NCI-H69 (cell line): Measurements from ENCODE around the gene HFE.
"Not testable (repeated sequence)": the region's sequence is repeated elsewhere in the genome, so short reads cannot be mapped to it uniquely, and the experiment has no call there.

Experiments
- DNase-seq: peaks from one replicate; lab custom pipeline; 2025; lab: John Stamatoyannopoulos, UW

HFE gene

DNA sequence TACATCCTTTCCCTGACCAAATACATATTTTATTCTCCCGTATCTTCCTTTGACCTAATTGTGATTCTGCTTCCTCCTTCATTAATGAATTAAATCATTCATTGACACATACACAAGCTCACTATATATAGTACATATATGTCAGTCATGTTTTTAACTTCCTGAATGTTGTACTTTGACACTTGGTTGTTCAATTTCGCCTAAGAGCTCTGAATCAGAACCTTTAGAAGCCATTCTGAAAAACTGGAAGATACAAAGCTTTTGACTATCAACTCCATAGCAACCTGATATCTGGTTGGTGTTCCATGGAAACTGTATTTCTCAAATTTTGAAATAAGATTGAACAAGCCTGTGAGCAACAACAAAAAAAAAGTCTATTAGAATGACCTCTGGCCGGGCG is 27.3 kb upstream of the HFE start:
- no peak for DNase-seq

DNA sequence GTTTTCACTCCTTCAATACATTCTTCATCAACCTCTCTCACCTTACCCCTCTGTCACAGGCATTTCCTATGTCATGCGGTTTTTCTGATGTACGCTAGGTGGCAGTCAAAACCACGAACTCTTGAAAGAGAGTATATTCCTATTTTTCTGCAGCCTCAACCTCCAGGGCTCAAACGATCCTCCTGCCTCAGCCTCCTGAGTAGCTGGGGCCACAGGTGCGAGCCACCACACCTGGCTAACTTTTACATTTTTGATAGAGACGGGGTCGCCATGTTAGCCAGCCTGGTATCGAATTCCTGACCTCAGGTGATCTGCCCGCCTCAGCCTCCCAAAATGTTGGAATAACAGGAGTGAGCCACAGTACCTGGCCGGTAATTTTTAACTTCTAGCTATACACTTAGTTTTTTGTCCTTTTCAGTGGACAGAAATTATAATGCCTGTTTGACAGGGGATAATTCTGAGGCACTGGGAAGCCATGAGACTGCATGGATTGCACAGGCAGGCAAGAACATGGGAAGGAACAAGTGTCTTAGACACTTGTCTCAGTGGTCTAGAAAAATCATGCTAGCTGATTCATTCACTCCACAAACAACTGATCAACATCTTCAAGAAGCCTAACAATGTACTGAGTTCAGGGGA is 22.5 kb upstream of the HFE start:
- DNase-seq = peak; percentile 70

DNA sequence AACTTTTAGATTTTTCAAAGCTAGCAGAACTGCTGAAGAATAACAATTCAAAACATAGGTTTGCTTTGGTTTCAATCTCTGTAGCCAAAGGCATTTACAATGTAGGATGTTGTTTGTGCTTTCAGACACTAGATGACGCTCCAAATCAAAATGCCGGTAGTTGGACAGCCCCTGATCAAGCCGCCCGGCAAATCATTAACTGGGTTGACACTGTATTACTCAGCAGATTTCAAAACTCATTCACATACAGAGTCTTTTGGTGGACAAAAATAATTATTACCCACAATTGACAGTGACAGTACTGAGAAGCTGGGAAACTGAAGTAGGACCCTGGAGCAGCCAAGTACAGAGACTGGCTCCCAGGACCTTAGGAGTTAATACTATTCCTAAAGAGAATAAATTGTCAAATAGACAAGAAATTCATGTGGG is 21.3 kb upstream of the HFE start:
- peak; percentile 86 for DNase-seq

DNA sequence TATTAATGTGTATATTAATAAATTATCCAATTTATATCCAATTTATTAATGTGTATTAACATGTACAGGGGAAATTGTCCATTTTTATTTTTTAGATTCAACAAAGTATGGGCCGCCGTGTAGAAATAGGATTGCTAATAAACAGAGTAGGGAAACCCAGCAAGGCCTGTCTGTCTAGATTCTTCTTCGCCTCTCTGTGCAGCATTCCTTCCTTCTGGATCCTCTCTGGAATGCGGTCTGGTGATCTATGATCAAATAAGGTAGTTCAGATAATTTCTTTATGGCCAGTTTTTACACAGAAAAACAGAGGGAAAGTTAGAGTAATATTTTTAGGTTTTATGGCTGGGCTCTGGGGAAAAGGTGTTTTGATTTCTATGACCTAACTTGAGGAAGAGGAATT is 19.9 kb upstream of the HFE start:
- DNase-seq = no peak

DNA sequence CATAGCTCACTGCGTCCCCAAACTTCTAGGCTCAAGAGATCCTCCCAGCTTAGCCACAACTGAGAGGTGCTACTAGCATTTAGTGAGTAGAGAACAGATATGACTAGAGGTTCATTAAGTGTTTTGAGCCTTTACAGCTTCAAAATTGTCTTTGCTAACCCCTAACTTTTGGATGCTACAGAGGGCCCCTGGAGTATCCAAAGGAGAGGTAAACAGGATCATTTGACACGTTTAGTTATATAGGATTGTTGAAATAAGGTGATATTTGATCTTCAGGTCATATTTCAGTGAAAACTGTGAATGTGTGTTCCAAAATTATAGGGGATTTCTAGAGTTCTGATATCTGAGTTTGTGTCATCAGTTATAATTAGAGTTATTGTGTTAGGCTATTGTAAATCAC is 19.2 kb upstream of the HFE start:
- no peak for DNase-seq

DNA sequence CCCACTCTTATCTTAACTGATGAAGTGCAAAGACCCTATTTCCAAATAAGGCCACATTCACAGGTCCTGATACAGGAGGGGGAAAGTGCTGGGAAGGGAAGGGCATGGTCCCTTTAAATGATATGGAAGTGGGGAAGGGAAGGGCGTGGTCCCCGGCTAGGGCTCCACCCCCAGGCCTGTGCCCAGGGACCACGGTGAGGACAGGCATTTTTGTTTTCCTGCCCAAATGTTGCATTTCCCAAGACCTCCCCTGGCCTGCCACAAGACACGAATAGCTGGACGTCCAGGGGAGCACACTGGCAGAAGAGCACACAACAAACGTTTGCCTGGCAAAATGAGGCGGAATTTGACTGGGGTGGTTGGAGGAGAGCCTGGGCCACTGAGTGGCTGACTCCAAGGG is 16.1 kb upstream of the HFE start:
- DNase-seq = no peak

DNA sequence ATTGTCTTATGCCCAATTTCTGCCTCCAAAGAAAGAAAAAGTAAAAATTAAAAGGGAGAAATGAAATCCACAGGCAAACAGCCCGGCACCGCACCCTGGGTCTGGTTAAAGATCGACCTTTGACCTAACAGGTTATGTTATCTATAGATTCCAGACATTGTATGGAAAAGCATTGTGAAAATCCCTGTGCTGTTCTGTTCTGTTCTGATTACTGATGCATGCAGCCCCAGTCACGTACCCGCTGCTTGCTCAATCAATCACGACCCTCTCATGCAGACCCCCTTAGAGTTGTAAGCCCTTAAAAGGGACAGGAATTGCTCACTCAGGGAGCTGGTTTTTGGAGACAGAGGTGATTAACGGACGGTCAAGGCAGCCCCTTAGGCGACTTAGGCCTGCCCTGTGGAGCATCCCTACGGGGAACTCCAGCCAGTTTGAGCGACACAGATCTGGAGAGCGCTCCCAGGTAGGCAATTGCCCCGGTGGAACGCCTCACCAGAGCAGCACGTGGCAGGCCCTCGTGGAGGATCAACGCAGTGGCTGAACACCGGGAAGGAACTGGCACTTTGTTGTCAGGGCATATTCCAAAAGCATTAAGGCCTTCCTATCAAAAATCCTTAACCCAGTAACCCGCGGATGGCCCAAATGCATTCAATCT is 12.0 kb upstream of the HFE start:
- no peak for DNase-seq

DNA sequence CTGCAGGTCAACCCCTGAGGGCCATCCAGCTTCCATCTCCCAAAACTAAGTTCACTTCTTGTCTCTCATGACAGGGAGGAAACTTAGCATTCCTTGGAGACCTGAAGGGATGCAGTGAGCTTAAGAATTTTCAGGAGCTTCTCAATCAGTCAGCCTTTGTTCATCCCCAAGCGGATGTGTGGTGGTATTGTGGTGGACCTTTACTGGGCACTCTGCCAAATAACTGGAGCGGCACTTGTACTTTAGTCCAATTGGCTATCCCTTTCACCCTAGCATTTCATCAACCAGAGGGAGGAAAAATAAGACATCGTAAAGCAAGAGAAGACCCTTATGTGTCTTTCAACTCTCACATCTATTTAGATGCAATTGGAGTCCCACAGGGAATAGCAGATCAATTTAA is 9.2 kb upstream of the HFE start:
- not testable (repeated sequence) for DNase-seq

DNA sequence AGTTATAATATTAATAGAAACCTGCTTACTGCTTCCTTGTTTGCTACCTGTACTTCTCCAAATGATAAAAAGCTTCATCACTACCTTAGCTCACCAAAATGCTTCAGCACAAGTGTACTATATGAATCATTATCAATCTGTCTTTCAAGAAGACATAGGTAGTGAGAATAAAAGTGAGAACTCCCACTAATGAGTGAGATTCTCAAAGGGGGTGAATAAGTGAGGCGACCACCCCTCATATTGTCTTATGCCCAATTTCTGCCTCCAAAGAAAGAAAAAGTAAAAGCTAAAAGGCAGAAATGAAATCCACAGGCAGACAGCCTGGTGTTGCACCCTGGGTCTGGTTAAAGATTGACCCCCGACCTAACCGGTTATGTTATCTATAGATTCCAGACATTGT is 6.1 kb upstream of the HFE start:
- DNase-seq = not testable (repeated sequence)

DNA sequence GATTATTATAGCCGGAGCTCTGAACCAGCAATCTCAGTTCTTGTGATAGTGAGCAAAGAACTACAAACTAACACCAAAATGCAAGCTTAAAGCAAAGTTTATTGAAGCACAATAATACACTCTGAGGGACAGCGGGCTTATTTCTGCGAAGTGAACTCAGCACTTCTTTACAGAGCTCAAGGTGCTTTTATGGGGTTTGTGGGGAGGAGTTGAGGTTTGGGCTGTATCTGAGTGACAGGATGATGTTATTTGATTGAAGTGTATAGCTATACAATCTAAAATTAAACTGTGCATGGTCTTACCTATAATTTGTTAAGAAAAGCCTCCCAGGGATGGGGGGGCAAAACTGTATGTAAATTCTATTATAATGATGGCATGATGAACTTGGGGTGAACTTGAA is 1.0 kb upstream of the HFE start:
- DNase-seq = no peak

DNA sequence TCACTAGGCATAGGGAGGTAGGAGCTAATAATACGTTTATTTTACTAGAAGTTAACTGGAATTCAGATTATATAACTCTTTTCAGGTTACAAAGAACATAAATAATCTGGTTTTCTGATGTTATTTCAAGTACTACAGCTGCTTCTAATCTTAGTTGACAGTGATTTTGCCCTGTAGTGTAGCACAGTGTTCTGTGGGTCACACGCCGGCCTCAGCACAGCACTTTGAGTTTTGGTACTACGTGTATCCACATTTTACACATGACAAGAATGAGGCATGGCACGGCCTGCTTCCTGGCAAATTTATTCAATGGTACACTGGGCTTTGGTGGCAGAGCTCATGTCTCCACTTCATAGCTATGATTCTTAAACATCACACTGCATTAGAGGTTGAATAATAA is 1.1 kb downstream of the HFE start:
- no peak for DNase-seq

DNA sequence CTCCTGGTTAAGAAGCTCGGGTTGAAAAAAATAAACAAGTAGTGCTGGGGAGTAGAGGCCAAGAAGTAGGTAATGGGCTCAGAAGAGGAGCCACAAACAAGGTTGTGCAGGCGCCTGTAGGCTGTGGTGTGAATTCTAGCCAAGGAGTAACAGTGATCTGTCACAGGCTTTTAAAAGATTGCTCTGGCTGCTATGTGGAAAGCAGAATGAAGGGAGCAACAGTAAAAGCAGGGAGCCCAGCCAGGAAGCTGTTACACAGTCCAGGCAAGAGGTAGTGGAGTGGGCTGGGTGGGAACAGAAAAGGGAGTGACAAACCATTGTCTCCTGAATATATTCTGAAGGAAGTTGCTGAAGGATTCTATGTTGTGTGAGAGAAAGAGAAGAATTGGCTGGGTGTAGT is 2.0 kb downstream of the HFE start:
- DNase-seq = no peak

DNA sequence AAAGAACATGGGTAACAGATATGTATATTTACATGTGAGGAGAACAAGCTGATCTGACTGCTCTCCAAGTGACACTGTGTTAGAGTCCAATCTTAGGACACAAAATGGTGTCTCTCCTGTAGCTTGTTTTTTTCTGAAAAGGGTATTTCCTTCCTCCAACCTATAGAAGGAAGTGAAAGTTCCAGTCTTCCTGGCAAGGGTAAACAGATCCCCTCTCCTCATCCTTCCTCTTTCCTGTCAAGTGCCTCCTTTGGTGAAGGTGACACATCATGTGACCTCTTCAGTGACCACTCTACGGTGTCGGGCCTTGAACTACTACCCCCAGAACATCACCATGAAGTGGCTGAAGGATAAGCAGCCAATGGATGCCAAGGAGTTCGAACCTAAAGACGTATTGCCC is 5.2 kb downstream of the HFE start:
- DNase-seq = no peak

DNA sequence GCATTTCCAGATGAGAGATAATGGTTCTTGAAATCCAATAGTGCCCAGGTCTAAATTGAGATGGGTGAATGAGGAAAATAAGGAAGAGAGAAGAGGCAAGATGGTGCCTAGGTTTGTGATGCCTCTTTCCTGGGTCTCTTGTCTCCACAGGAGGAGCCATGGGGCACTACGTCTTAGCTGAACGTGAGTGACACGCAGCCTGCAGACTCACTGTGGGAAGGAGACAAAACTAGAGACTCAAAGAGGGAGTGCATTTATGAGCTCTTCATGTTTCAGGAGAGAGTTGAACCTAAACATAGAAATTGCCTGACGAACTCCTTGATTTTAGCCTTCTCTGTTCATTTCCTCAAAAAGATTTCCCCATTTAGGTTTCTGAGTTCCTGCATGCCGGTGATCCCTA is 6.8 kb downstream of the HFE start:
- no peak for DNase-seq

DNA sequence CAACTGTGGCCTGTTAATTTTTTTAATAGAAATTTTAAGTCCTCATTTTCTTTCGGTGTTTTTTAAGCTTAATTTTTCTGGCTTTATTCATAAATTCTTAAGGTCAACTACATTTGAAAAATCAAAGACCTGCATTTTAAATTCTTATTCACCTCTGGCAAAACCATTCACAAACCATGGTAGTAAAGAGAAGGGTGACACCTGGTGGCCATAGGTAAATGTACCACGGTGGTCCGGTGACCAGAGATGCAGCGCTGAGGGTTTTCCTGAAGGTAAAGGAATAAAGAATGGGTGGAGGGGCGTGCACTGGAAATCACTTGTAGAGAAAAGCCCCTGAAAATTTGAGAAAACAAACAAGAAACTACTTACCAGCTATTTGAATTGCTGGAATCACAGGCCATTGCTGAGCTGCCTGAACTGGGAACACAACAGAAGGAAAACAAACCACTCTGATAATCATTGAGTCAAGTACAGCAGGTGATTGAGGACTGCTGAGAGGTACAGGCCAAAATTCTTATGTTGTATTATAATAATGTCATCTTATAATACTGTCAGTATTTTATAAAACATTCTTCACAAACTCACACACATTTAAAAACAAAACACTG is 10.1 kb downstream of the HFE start:
- DNase-seq = peak; percentile 81

DNA sequence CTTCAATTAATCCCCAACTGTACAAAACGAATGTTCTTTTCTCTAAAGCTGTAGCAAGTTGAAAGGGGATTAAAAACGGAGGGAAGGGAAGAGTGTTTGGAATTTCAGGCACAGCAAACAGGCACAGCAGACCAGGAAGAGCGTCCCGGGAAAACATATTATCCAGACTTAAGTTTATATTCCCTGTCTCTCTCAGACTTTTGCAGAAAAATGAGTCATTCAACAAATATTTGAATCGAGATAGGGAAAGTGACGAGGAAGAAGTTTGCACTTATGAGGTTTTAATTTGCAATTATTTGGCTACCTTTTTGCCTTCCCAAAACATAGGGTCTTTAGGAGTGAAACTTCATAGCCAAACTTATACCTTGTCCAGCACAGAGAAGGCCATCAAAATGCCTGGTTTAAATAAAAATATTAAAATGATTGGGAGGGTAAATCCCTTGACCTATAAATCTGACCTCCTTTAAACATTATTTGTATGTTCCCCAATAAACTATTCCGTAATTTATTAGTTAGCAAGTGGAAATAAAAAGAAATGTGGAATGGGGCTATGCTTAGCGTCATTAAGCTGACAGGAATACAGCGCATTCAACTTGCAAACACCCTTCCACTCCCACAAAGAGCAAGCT is 16.0 kb downstream of the HFE start:
- DNase-seq = no peak

DNA sequence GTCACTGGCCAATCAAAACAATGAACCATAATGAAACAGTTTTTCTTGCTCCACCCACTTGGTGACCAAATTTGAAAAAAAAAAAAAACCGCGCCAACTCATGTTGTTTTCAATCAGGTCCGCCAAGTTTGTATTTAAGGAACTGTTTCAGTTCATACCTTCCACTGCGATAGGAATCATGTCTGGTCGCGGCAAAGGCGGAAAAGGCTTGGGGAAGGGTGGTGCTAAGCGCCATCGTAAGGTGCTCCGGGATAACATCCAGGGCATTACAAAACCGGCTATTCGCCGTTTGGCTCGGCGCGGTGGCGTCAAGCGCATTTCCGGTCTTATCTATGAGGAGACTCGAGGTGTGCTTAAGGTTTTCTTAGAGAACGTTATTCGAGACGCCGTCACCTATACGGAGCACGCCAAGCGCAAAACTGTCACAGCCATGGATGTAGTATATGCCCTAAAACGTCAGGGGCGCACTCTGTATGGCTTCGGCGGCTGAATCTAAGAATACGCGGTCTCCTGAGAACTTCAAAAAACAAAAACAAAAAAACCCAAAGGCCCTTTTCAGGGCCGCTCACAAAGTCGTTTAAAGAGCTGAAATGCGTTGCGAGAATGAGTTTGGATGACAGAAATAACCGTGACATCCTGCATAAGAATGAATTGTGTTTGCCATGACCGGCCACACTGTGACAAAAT is 16.7 kb downstream of the HFE start:
- peak; percentile 97 for DNase-seq

DNA sequence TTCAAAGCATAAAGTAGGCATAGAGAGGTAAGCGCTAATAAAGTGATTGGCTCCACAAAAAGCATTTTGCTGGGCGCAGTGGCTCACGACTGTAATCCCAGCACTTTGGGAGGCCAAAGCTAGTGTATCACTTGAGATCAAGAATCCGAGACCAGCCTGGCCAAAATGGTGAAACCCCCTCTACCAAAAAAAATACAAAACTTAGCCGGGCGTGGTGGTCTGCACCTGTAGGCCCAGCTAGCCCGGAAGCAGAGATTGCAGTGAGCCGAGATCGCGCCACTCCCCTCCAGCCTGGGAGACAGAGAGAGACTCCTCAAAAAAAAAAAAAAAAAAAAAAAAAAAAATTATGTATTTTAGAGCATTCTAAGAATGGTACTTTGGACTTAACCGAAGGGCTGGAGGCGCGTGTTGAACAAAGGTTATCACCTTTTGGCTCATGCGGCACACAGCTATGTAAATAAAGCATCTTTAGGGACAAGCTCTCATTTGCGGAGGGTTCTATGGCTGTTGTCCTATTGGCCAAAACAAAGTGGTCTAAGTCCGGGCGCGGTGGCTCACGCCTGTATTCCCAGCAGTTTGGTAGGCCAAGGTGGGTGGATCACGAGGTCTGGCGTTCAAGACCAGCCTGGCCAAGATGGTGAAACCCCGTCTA is 17.4 kb downstream of the HFE start:
- DNase-seq = peak; percentile 43

DNA sequence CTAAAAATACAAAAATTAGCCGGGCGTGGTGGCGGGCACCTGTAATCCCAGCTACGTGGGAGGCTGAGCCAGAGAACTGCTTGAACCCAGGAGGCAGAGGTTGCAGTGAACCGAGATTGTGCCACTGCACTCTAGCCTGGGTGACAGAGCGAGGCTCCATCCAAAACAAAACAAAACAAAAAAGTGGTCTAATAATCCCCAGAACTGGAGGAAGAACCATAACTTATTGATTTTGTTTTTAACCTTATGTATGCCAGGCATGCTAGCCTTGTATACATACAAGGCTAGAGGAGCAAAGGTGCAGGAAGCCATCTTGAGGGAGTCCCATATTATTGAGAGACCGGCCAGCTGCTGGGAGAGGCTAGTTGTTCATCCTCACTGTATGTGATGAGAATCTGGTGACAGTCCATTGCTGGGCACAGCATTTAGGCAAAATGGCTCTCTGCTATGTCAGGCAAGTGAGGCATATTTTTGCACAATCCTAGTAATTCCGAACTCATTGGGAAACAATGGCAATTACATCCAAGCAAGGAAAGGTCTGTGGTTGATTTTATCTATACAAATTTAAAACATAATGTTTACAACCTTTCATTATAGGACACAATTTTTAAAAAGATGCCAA is 18.0 kb downstream of the HFE start:
- DNase-seq = no peak

DNA sequence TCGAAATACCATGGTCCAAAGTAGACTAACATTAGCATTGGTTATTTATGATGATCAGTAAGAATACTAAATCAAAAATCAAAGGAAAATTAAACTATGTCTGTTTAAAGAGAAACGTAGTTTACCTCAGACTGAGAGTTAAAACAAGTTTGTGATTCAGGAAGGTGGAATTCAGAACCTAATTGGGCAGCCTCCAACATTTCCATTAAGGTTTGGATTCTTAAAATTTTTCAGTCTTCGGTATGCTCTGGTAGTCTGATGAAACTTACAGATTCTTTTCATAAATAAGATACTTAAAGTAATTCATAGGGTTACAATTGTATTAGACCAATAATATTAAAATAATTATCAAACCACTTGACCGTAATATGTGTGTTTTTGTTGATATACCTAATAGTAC is 18.6 kb downstream of the HFE start:
- DNase-seq = no peak

DNA sequence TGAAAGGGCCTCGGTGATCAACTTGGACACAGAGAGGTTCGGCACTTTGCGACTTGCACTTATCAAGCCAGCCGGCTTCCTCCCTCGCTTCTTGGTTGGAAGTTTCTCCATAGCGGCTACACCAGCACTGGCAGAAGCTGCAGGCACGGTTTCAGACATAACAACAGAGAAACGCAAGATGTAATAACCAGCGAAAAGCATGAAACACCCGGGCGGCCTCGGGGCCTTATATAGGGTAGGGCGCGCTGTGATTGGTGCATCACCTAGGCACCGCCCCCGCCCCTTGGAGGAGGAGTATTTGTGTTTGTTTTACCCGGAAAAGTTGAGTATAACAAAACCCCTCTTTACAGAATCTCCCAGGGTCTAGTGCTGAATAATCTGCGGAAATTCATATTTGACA is 20.7 kb downstream of the HFE start:
- no peak for DNase-seq

DNA sequence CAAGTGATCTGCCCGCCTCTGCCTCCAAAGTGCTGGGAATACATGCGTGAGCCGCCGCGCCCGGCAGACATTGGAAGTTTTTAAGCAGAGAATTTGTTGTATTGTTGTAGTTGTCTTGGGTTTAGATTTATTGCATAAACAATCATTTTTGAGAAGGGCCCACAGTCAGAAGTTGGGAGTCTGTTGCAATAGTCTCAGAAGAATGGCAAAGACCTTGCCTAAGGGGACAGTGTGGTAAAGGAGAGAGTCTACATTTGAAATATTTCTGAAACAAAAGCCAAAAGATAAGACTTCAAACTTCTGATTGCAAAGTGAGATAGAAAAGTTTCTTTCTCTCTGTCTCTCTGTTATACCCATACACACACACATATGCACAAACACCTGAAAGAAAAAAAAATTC is 22.5 kb downstream of the HFE start:
- DNase-seq = no peak
